ENCODE results near the gene ZNF385B.

DNA sequence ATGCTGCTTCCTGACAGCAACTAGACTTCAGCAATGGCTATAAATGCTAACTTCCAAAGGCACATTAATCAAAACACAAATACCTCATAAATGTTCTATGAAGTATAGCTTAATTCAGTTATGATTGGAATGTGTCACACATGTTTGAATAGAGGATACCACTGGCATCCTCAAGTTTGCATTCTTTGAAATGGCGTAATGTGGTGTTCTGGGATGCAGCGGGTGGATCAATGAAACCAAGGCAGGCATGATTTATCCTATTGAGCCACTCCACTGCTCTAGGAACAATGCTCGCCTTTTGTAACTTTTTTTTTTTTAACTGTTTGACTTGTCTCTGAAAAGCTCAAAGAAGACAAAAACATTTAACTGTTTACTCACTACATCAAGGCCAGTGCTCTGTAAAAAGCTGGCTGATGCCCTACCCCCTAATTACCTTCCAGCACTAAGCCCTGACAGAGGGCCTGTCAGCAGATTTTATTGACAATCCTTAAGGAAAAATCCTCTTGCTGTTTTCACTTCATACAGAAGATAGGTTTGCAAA lies 318.0 kb downstream of the ZNF385B start:
- TF ChIP-seq EZH2phosphoT487 (conservative IDR thresholded peaks at IDR 0.05; ENCODE audit: low read length) = no peak
- TF ChIP-seq, protein P1, sequence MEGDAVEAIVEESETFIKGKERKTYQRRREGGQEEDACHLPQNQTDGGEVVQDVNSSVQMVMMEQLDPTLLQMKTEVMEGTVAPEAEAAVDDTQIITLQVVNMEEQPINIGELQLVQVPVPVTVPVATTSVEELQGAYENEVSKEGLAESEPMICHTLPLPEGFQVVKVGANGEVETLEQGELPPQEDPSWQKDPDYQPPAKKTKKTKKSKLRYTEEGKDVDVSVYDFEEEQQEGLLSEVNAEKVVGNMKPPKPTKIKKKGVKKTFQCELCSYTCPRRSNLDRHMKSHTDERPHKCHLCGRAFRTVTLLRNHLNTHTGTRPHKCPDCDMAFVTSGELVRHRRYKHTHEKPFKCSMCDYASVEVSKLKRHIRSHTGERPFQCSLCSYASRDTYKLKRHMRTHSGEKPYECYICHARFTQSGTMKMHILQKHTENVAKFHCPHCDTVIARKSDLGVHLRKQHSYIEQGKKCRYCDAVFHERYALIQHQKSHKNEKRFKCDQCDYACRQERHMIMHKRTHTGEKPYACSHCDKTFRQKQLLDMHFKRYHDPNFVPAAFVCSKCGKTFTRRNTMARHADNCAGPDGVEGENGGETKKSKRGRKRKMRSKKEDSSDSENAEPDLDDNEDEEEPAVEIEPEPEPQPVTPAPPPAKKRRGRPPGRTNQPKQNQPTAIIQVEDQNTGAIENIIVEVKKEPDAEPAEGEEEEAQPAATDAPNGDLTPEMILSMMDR (IDR thresholded peaks at IDR 0.05; ENCODE audit: insufficient read depth, low read length, poor library complexity, severe bottlenecking) = no peak
